Endothelial cell of umbilical vein (primary cell): ENCODE data around the gene DDX52. TPM values are rescaled to one million over a fixed set of nuclear protein-coding genes. Genes with fewer than 3 reads are reported as not detected.

Experiments
- BruUV-seq: library from RNA; stranded (reverse); fragments of 400-500 nt; replicated peaks from 2 replicates; lab custom pipeline; 2021; lab: Mats Ljungman, UMichigan
- CTCF ChIA-PET: fragments of 300-600, 350-600 bp; sonication (Branson Sonifier 250); formaldehyde crosslinking; loops from one replicate; lab custom pipeline; 2021; ENCODE audit warnings: antibody characterized with exemption, inconsistent platforms; lab: Charles Lee
- POLR2A ChIA-PET: fragments of 300-600, 350-600 bp; sonication (Branson Sonifier 250); formaldehyde crosslinking; loops from one replicate; lab custom pipeline; 2021; ENCODE audit warnings: antibody characterized with exemption, inconsistent platforms; lab: Charles Lee
- DNase-seq: peaks from one replicate; pipeline ENCODE4 v3.0.0-alpha.2; 2011; ENCODE audit warnings: low read depth, low spot score
- FAIRE-seq: peaks from 2 replicates; lab custom pipeline; 2011; peaks lifted over from hg19 to GRCh38; lab: Jason Lieb, UNC
- H2AFZ ChIP-seq: 2 replicates; pipeline ENCODE4 v1.6.0; 2012; ENCODE audit warnings: low read depth, low read length, control low read depth, inconsistent platforms
- H3K27ac ChIP-seq: 2 replicates; pipeline ENCODE4 v1.5.1; 2011; ENCODE audit warnings: low read depth, mild to moderate bottlenecking, control low read depth, low read length, moderate library complexity; ENCODE audit not compliant: insufficient read depth
- H3K27me3 ChIP-seq, 2 experiments: 2 replicates each; pipeline versions ENCODE4 v1.6.0 to v1.6.1; 2011; ENCODE audit warnings: low read length in 2 of 2, mixed read lengths in 1 of 2; ENCODE audit not compliant: control insufficient read depth in 2 of 2, insufficient read depth in 2 of 2
- H3K36me3 ChIP-seq, 2 experiments: 2 replicates in 1 of 2; 3 replicates in 1 of 2; pipeline ENCODE4 v1.5.1; 2011; ENCODE audit warnings: low read length in 2 of 2, mild to moderate bottlenecking in 1 of 2, moderate library complexity in 1 of 2; ENCODE audit not compliant: control insufficient read depth in 2 of 2, insufficient read depth in 2 of 2; ENCODE audit errors: extremely low read depth in 1 of 2
- H3K4me1 ChIP-seq: 3 replicates; pipeline ENCODE4 v1.5.1; 2011; ENCODE audit warnings: mild to moderate bottlenecking, low read length; ENCODE audit not compliant: control insufficient read depth, insufficient read depth; ENCODE audit errors: extremely low read depth
- H3K4me2 ChIP-seq: 2 replicates; pipeline ENCODE4 v1.6.1; 2011; ENCODE audit warnings: low read length, control low read depth, mixed read lengths; ENCODE audit not compliant: insufficient read depth
- H3K4me3 ChIP-seq, 3 experiments: fragments of 200-600 bp in 1 of 3; sonication (generic), shearing (Covaris generic) in 1 of 3; replicated peaks in 1 of 3; 2 replicates each; pipeline ENCODE4 v1.5.1; 2011 to 2016; ENCODE audit warnings: control low read depth in 3 of 3, low read length in 3 of 3, mild to moderate bottlenecking in 2 of 3, inconsistent platforms in 1 of 3, low read depth in 1 of 3, moderate library complexity in 1 of 3; ENCODE audit not compliant: insufficient read depth in 1 of 3
- H3K79me2 ChIP-seq: 2 replicates; pipeline ENCODE4 v1.6.0; 2012; ENCODE audit warnings: low read length, inconsistent platforms; ENCODE audit not compliant: control insufficient read depth, insufficient read depth
- H3K9ac ChIP-seq: replicated peaks from 2 replicates; pipeline ENCODE3; 2011; ENCODE audit warnings: low read length, control low read depth; ENCODE audit not compliant: insufficient read depth; ENCODE audit errors: extremely low read depth
- H3K9me1 ChIP-seq: replicated peaks from 3 replicates; pipeline ENCODE4 v1.6.0; 2011; ENCODE audit warnings: mild to moderate bottlenecking, low read length; ENCODE audit not compliant: control insufficient read depth, insufficient read depth; ENCODE audit errors: extremely low read depth
- H3K9me3 ChIP-seq: replicated peaks from 2 replicates; pipeline ENCODE4 v1.5.1; 2012; ENCODE audit warnings: low read length, inconsistent platforms; ENCODE audit not compliant: control insufficient read depth, insufficient read depth
- H4K20me1 ChIP-seq: replicated peaks from 2 replicates; pipeline ENCODE3; 2011; ENCODE audit warnings: mild to moderate bottlenecking, low read length; ENCODE audit not compliant: control insufficient read depth, insufficient read depth; ENCODE audit errors: extremely low read depth
- EZH2 ChIP-seq: IDR thresholded peaks from 2 replicates; pipeline ENCODE4 v1.6.1; 2012; ENCODE audit warnings: borderline replicate concordance, low read depth, mild to moderate bottlenecking, moderate library complexity, low read length, inconsistent platforms; ENCODE audit not compliant: severe bottlenecking
- FOS ChIP-seq: IDR thresholded peaks from 2 replicates; pipeline ENCODE4 v1.6.1; 2011; ENCODE audit warnings: mild to moderate bottlenecking, low read length, moderate library complexity, borderline replicate concordance; ENCODE audit not compliant: insufficient read depth
- GATA2 ChIP-seq: IDR thresholded peaks from 2 replicates; pipeline ENCODE4 v1.7.0; 2011; ENCODE audit warnings: low read depth, mild to moderate bottlenecking, moderate library complexity, mixed read lengths, low read length; ENCODE audit not compliant: insufficient read length, insufficient read depth
- JUN ChIP-seq: IDR thresholded peaks from 2 replicates; pipeline ENCODE4 v1.6.1; 2011; ENCODE audit warnings: borderline replicate concordance, low read depth; ENCODE audit not compliant: insufficient read length, insufficient read depth
- MYC ChIP-seq: IDR thresholded peaks from one replicate; pipeline ENCODE4 v1.6.1; 2011; ENCODE audit warnings: mild to moderate bottlenecking, low read depth, low read length
- POLR2A ChIP-seq: IDR thresholded peaks from 2 replicates; pipeline ENCODE4 v1.6.1; 2012; ENCODE audit warnings: low read depth, mild to moderate bottlenecking, control low read depth, low read length
- POLR2AphosphoS5 ChIP-seq: IDR thresholded peaks from 2 replicates; pipeline ENCODE4 v1.6.1; 2012; ENCODE audit warnings: low read depth, mild to moderate bottlenecking, control low read depth, low read length, moderate library complexity; ENCODE audit not compliant: insufficient read depth
- dilution Hi-C: fragments of 300-500 bp; cut with MboI; formaldehyde crosslinking; loops from one replicate; pipeline ENCODE4 v1.15.0; 2019; ENCODE audit warnings: low sequenced_read_pairs; ENCODE audit not compliant: extremely low pct_ligation_motif_present
- intact Hi-C: fragments of 100-400 bp; cut with micrococcal nuclease; formaldehyde crosslinking; loops from one replicate; pipeline ENCODE4 v1.10.0; 2022
- polyA plus RNA-seq, 4 experiments: library from polyadenylated mRNA; depleted of rRNA in 3 of 4; stranded (reverse) in 3 of 4; unstranded in 1 of 4; fragments of >200 nt; gene quantifications; 2 replicates each; pipeline versions ENCODE4 v1.2.1 to v1.2.3, GENCODE V29; 2011 to 2012; ENCODE audit warnings: missing spikeins in 1 of 4
- total RNA-seq: library from RNA; stranded (reverse); gene quantifications from 2 replicates; pipeline ENCODE4 v1.2.3, GENCODE V29; 2021
- TF ChIP-seq, protein P1 (sequence below), 2 donors: IDR thresholded peaks; 1 replicate in 1 of 2; 2 replicates in 1 of 2; pipeline ENCODE4 v1.5.1; 2011; ENCODE audit warnings: low read length in 2 of 2, mild to moderate bottlenecking in 2 of 2, moderate library complexity in 2 of 2, control low read depth in 1 of 2, inconsistent platforms in 1 of 2, low read depth in 1 of 2; ENCODE audit not compliant: insufficient read depth in 1 of 2; ENCODE audit errors: extremely low read depth in 1 of 2
- TF ChIP-seq, protein P2 (sequence below): IDR thresholded peaks from 2 replicates; pipeline ENCODE4 v1.6.1; 2011; ENCODE audit not compliant: insufficient read depth, insufficient read length

Gene DDX52
- total and polyA plus RNA-seq, 2 donors (not counting 3 experiments of a cell fraction or from before 2014, with no cell fraction given) = 12.5 to 58.4 TPM

DNA sequence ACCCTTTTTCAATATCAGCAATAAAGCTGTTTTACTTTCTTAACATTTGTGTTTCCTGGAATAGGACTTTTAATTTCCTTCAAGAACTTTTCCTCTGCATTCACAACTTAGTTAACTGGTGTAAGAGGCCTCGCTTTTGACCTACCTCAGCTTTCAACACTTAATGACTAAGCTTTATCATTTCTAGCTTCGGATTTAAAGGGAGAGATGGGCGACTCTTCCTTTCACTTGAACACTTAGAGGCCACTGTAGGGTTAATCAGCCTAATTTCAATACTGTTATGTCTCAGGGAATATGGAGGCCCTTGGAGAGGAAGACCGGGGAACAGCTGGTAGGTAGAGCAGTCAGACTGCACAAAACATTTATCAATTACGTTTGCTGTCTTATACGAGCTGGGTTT lies 38.7 kb downstream of the DDX52 start:
- H3K4me3 ChIP-seq = no peak overlapping the region
- POLR2A ChIA-PET = no interaction called here
- CTCF ChIA-PET = interaction anchor here (0.9 to 1.7 kb wide), 2 partner anchors 13 to 231 kb away, joined by 3 to 4 read pairs; no protein-coding TSS in a partner anchor
- H3K27ac ChIP-seq = no peak overlapping the region
- H3K79me2 ChIP-seq = peaks cover 54% of the 10 kb centered on the region
- no peaks in the 10 kb centered on the region for H4K20me1 ChIP-seq
- DNase-seq (no peak), FAIRE-seq (no peak)
- no peaks in the 10 kb centered on the region for H3K36me3 ChIP-seq
- TF ChIP-seq MYC = no peak
- TF ChIP-seq EZH2 = no peak
- no peak for TF ChIP-seq FOS
- TF ChIP-seq, protein P1, sequence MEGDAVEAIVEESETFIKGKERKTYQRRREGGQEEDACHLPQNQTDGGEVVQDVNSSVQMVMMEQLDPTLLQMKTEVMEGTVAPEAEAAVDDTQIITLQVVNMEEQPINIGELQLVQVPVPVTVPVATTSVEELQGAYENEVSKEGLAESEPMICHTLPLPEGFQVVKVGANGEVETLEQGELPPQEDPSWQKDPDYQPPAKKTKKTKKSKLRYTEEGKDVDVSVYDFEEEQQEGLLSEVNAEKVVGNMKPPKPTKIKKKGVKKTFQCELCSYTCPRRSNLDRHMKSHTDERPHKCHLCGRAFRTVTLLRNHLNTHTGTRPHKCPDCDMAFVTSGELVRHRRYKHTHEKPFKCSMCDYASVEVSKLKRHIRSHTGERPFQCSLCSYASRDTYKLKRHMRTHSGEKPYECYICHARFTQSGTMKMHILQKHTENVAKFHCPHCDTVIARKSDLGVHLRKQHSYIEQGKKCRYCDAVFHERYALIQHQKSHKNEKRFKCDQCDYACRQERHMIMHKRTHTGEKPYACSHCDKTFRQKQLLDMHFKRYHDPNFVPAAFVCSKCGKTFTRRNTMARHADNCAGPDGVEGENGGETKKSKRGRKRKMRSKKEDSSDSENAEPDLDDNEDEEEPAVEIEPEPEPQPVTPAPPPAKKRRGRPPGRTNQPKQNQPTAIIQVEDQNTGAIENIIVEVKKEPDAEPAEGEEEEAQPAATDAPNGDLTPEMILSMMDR (IDR thresholded peaks at IDR 0.05; ENCODE audit: extremely low read depth in 1 of 2, insufficient read depth in 1 of 2, low read depth in 1 of 2, low read length in 2 of 2) = no peak
- no peak for TF ChIP-seq POLR2AphosphoS5
- TF ChIP-seq GATA2 = no peak
- TF ChIP-seq POLR2A = no peak
- no peak for TF ChIP-seq JUN
- TF ChIP-seq, protein P2, sequence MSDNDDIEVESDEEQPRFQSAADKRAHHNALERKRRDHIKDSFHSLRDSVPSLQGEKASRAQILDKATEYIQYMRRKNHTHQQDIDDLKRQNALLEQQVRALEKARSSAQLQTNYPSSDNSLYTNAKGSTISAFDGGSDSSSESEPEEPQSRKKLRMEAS = no peak
- dilution Hi-C loops = no loop called here
- no peaks in the 10 kb centered on the region for H3K27me3 ChIP-seq
- no peaks in the 10 kb centered on the region for H3K9me1 ChIP-seq
- no peak overlapping the region for H2AFZ ChIP-seq
- no peak overlapping the region for H3K9ac ChIP-seq
- H3K4me2 ChIP-seq = no peak overlapping the region
- peaks cover 27% of the 10 kb centered on the region for H3K4me1 ChIP-seq
- no TSS peak for BruUV-seq
- intact Hi-C loops = no loop called here
- H3K9me3 ChIP-seq = no peaks in the 10 kb centered on the region
